Suprapubic skin (tissue), 4 donors: ENCODE measurements around the gene C19orf12.

Source experiments
- POLR2A ChIP-seq, 2 donors: fragments of 450-650 bp; IDR thresholded peaks; one replicate each; pipeline ENCODE4 v1.6.1; 2017; ENCODE audit warnings: antibody characterized with exemption in 2 of 2, mild to moderate bottlenecking in 2 of 2, moderate library complexity in 2 of 2
- POLR2AphosphoS5 ChIP-seq, 3 donors: sonication (generic); formaldehyde crosslinking; IDR thresholded peaks; one replicate each; pipeline ENCODE4 v1.6.1; 2017; ENCODE audit warnings: antibody characterized with exemption in 3 of 3
- TF ChIP-seq, protein P1 (sequence below), 2 donors: fragments of 200-600 bp in 1 of 2; fragments of 450-650 bp in 1 of 2; sonication (generic) in 1 of 2; IDR thresholded peaks; one replicate each; pipeline ENCODE4 v1.5.1; 2016 to 2019; ENCODE audit warnings: antibody characterized with exemption in 2 of 2, mild to moderate bottlenecking in 1 of 2, moderate library complexity in 1 of 2

DNA sequence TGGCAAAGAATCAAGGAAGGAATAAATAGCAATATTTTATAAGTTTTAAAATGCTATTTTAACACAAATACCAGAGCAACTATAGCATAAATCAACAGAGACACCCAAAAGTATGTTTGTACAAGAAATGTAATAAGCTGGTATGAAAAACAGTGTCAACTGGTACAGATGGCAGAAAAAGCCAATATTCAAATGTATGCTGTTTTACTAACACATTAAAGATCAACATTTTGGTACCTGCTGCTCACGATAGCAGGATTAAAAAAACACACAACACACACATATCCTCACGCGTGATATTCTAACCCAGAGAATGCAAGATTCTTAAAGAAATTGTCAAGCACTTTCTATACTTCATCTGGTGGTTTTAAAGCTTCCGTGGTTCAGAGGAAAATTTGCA, 48.1 kb upstream of the C19orf12 start:
- TF ChIP-seq POLR2AphosphoS5 (IDR thresholded peaks at IDR 0.05), result no peak
- TF ChIP-seq, protein P1, sequence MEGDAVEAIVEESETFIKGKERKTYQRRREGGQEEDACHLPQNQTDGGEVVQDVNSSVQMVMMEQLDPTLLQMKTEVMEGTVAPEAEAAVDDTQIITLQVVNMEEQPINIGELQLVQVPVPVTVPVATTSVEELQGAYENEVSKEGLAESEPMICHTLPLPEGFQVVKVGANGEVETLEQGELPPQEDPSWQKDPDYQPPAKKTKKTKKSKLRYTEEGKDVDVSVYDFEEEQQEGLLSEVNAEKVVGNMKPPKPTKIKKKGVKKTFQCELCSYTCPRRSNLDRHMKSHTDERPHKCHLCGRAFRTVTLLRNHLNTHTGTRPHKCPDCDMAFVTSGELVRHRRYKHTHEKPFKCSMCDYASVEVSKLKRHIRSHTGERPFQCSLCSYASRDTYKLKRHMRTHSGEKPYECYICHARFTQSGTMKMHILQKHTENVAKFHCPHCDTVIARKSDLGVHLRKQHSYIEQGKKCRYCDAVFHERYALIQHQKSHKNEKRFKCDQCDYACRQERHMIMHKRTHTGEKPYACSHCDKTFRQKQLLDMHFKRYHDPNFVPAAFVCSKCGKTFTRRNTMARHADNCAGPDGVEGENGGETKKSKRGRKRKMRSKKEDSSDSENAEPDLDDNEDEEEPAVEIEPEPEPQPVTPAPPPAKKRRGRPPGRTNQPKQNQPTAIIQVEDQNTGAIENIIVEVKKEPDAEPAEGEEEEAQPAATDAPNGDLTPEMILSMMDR (IDR thresholded peaks at IDR 0.05), result no peak
- no peak for TF ChIP-seq POLR2A (IDR thresholded peaks at IDR 0.05)
